HuH-7.5 (cell line): ENCODE measurements around the gene PKD1.

Experiments used
- DNase-seq: peaks from one replicate; pipeline ENCODE4 v3.0.0; 2011; ENCODE audit warnings: low spot score

PKD1 gene

GRCh38 chr16:2170080-2170479 lies 34.4 kb upstream of the PKD1 start:
- DNase-seq, result no peak

- no peak for DNase-seq
Measured at GRCh38 chr16:2167068-2167638, 31.5 kb upstream of the PKD1 start.

DNA sequence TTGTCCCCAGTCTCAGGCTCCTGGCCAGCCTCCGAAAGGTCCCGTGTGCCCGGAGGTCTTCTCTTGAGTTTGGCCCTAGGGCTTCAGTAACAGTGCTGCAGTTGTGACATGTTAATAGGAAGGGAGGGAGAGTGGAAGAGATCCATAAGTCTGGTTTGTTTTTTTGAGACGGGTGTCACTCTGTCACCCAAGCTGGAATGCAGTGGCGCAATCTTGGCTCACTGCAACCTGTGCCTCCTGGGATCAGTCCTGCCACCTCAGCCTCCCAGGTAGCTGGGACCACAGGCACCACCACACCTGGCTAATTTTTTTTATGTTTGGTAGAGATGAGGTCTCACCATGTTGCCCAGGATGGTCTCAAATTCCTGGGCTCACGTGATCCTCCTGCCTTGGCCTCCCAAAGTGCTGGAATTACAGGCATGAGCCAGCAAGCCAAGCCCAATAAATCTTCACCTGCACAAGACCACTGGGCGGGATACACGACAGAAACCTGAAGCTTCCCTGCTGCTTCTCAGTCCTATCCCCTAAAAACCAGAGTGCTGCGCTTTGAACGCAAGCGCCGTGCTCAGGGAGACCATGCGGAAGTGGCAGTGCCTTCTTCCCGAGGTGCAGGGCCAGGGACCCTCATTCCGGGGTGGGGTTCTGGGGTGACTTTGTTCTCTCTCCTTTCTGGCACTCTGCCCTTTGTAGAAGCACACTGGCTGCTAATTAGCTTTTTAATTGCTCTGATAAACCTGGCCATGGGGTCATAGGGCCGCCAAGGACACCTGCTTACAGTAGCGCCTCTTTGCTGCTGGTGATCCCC lies 30.8 kb upstream of the PKD1 start:
- no peak for DNase-seq

- no peak for DNase-seq
Measured at GRCh38 chr16:2165861-2166260, 30.2 kb upstream of the PKD1 start.

- DNase-seq, result no peak
Measured at GRCh38 chr16:2163211-2163881, 27.6 kb upstream of the PKD1 start.

DNA sequence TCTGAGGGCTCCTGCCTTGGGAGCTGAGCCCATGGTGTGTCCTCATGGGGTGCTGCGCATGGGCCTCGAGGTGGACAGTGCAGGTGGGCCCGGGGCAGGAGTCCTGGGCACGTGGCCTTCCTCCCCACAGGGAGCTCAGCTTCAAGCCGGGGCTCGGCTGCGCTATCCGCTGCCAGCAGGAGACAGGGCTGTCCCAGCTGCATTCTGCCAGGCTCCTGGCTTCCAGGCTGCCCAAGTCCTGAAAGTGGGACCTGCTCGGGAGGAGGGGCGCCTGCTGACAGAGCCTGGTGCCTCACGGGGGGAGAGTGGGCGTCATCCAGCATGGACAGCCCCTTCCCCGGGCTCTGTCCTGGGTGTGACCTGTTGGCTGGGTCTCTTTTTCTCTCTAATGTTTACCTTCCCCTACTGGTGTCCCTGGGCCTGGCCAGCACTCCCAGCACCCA lies 27.0 kb upstream of the PKD1 start:
- DNase-seq, result no peak

DNA sequence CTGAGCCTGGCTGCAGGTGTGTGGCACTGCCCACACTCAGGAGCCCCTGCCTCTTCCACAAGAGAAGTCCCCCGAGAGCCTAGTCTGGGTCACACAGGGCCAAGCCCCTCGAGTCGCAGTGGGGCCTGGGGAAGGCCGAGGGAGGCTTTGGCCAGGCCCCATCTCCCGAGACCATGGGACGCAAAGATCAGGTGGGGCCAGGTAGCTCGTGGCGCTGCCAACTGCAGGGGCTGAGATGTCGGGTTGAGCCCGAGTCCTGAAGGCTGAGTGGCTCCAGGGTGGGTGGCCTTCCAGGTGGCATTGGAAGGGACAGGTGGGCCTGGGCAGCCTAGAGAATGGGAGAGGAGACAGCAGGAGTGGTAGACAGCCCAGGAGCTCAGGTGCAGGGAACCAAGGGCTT lies 26.2 kb upstream of the PKD1 start:
- DNase-seq, result no peak

GRCh38 chr16:2160915-2161551 lies 25.3 kb upstream of the PKD1 start:
- DNase-seq, result no peak

- no peak for DNase-seq
Measured at GRCh38 chr16:2159175-2159838, 23.6 kb upstream of the PKD1 start.

DNA sequence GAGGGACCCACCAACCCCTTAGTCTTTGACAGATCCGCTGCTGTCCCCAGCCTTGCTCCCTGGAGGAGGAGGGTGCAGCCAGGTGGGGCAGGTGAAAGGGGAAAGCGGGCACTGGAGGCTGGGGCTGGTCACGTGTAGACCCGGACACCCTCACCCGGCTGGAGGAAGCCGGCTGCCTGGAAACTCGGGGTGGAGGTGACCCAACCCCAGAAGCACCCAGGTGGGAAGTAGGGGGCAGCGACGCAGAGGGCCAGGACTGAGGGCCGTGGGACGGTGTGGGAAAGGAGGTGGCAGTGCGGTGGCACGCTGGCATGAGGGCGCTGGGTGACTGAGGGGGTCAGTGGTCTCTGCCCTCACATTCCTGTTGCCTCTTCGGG lies 22.6 kb upstream of the PKD1 start:
- no peak for DNase-seq

GRCh38 chr16:2157480-2158261 lies 22.0 kb upstream of the PKD1 start:
- peak; percentile 93 for DNase-seq

- DNase-seq, result no peak
Measured at GRCh38 chr16:2156849-2157224, 21.1 kb upstream of the PKD1 start.

GRCh38 chr16:2155977-2156848 lies 20.5 kb upstream of the PKD1 start:
- DNase-seq, result no peak

DNA sequence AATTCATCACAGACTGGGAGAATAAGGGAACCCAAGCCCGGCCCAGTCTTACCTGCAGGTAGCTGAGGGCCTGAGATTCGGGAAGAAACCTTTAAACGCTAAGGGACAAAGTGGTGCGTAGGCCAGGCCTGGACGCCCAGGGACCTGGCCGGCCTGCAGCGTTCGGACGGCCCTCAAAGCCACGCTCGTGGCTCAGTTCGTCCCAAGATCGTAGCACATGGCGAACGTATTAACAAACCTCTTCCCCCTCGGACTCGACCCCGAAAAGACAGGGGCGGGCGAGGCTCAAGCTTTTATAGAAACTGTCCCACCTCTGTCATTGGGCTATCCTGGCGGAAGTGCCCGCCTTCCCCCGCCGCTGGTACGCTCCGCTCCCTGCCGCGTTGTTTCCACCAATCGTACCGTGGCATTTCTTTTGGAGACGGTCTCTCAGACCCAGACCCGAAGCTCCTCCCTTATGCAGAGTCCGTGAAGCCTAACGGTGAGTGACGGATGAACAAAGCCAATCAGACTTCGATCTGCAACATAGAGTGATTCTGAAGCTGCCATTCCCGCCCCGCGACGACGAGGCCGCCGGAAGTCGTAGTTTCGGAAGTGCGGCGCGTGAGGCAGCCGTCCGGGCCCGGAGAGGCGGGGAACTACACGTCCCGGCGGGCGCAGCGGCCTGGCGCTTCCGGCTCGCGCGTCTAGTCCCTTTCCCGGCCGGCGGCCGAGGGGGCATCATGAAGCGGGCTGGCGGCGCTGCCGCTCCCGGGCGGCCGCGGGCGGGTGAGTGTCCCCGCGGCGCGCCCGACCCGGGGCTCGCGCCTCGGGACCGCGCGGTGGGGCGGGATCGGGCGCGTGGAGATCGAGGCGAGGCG lies 19.6 kb upstream of the PKD1 start, which contains the start of gene TRAF7:
Gene TRAF7, plus strand, starts transcription at position 692 of the 860 bp plus-strand sequence. CDS start 8,139 bp downstream, outside the sequence.
- DNase-seq, result peak; percentile 99

DNA sequence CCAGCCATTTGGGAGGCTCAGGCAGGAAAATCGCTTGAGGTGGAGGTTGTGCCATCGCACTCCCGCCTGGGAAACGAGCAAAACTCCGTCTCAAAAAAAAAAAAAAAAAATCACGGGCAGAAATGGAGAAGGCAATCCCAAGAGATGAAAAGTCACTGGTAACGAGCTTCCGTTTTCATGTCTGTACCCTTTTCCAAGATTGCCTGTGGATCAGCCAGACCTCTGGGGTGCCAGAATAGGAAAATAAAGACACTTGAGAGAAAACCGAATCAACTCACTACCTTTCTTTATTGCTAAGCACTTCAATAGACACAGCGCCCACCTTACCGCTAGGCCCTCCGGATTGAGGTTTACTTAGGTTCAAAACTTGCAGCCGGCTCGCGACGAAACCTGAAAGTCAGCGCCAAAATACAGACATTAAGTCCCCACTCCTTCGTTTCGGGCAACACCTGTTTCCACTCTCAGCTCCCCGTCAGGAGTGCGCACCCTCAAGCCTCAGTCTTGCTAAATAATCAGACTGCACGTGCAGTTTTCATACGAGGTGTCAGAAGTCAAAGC lies 18.9 kb upstream of the PKD1 start:
- DNase-seq, result no peak

- no peak for DNase-seq
Measured at GRCh38 chr16:2152695-2153506, 17.2 kb upstream of the PKD1 start.

DNA sequence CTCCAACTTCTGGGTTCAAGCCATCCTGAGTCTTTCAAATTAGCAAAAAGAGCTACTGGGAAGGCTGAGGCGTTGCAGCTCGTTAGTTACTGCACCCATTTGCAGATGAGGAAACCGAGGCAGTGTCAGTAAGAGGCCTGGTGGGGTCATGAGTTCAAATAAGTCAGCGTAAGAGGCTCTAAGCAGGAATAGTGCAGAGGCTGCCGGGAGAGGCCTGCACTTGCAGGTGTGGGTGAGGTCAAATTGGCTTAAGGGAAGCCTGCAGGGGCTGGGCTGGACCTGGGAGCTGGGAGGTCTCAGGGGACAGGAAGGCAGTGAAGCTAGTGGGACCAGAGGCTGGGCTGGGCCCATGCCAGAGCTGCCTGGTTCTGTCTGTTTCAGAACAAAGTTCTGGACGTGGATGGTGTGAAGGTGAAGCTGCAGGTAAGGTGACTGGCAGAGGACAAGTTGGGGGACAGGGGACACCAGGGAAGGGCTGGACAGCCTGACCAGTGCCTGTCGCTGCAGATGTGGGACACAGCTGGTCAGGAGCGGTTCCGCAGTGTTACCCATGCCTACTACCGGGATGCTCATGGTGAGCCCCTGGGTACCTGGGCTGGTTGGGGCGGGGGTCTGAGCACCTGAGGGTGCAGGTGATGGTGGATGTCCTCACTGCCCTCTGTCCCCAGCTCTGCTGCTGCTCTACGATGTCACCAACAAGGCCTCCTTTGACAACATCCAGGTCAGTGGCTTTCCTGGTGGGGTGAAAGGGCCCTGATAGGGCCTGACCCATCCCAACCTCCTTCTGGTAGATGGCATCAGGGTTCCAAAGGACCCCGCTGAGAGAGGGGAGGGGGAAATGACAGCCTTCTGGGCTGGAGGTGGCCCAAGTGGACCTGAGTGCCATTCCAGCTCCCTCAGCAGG lies 15.7 kb upstream of the PKD1 start:
- no peak for DNase-seq
